Left ventricle myocardium inferior (tissue), 1 donor: ENCODE results near the gene LRP11. TPM values are rescaled to one million over a fixed set of nuclear protein-coding genes. Genes with fewer than 3 reads are reported as not detected.
"Not testable (repeated sequence)": the region's sequence is repeated elsewhere in the genome, so short reads cannot be mapped to it uniquely, and the experiment has no call there.

ENCODE experiments used
- DNase-seq: peaks from one replicate; pipeline ENCODE4 v3.0.0-alpha.2; 2020
- H3K27ac ChIP-seq: fragments of 200-600 bp; replicated peaks from 2 replicates; pipeline ENCODE4 v1.8.0; 2021
- H3K27me3 ChIP-seq: fragments of 200-600 bp; 2 replicates; pipeline ENCODE4 v1.8.0; 2021; ENCODE audit warnings: low read depth
- H3K36me3 ChIP-seq: fragments of 200-600 bp; 2 replicates; pipeline ENCODE4 v1.8.0; 2021
- H3K4me1 ChIP-seq: fragments of 200-600 bp; 2 replicates; pipeline ENCODE4 v1.8.0; 2021
- H3K4me3 ChIP-seq: fragments of 200-600 bp; 2 replicates; pipeline ENCODE4 v1.8.0; 2021; ENCODE audit warnings: mild to moderate bottlenecking, moderate library complexity
- H3K9me3 ChIP-seq: fragments of 200-600 bp; replicated peaks from 2 replicates; pipeline ENCODE4 v1.8.0; 2021
- CTCF ChIP-seq: fragments of 200-600 bp; IDR thresholded peaks from 2 replicates; pipeline ENCODE4 v1.8.0; 2021; ENCODE audit warnings: antibody characterized with exemption, mild to moderate bottlenecking, borderline replicate concordance
- intact Hi-C: fragments of 100-400 bp; cut with micrococcal nuclease; formaldehyde crosslinking; loops from one replicate; pipeline ENCODE4 v1.11.0; 2022
- long read RNA-seq: library from polyadenylated mRNA; unstranded; transcript quantifications from one replicate; pipeline ENCODE4 v2.0.0, GENCODE V29; 2021
- total RNA-seq: library from RNA; stranded (reverse); fragmentation: NEBNext Ultra II Directional; extraction: Animal tissue kit (Norgen Biotek cat#: 25700); gene quantifications from one replicate; pipeline ENCODE4 v1.2.1, GENCODE V29; 2021
- donor health status: DM: no; HTN: yes; CAD: no; lungs with severe emphysema.

Gene LRP11
- total RNA-seq = 18.2 TPM
- long read RNA-seq, transcript LRP11-201 (7 exons, 3,260 nt) = major isoform, 10 of 31 reads
- long read RNA-seq, partial matches to known transcripts = 8 of 31 reads
- long read RNA-seq, other reads (novel, unspliced or antisense) = 10 of 31 reads

- intact Hi-C loops = no loop called here
- Histone ChIP-seq H3K4me1 (peaks cover 53% of the 10 kb centered on the region), H3K27me3 (no peaks in the 10 kb centered on the region), H3K9me3 (no peaks in the 10 kb centered on the region), H3K27ac (peak within 1 kb of the TSS; percentile 96), H3K36me3 (no peaks in the 10 kb centered on the region), H3K4me3 (peak within 1 kb of the TSS; percentile 86)
- DNase-seq = peak; percentile 82
- no peak for TF ChIP-seq CTCF
These were observed at the start of gene LRP11 for GRCh38 chr6:149863698-149864577. TSS of gene LRP11 (minus strand) at chr6:149864359. CDS start at chr6:149864020, 339 bp downstream.

- H3K4me1 ChIP-seq = no peaks in the 10 kb centered on the region
- H3K27me3 ChIP-seq = no peaks in the 10 kb centered on the region
- H3K9me3 ChIP-seq = peaks cover 4% of the 10 kb centered on the region
- H3K4me3 ChIP-seq = no peak overlapping the region
- intact Hi-C loops = no loop called here
- H3K36me3 ChIP-seq = no peaks in the 10 kb centered on the region
- H3K27ac ChIP-seq = no peak overlapping the region
- TF ChIP-seq CTCF = no peak
- no peak for DNase-seq
These were observed 49.5 kb upstream of the LRP11 start for GRCh38 chr6:149913540-149914240.

GRCh38 chr6:149913085-149913484, 48.9 kb upstream of the LRP11 start:
- DNase-seq = no peak
- peaks cover 10% of the 10 kb centered on the region for H3K9me3 ChIP-seq
- no peak overlapping the region for H3K4me3 ChIP-seq
- H3K27ac ChIP-seq = no peak overlapping the region
- no peaks in the 10 kb centered on the region for H3K4me1 ChIP-seq
- no peaks in the 10 kb centered on the region for H3K27me3 ChIP-seq
- H3K36me3 ChIP-seq = no peaks in the 10 kb centered on the region
- intact Hi-C loops = no loop called here
- no peak for TF ChIP-seq CTCF

- H3K27me3 ChIP-seq, H3K27ac ChIP-seq, DNase-seq, H3K4me1 ChIP-seq, intact Hi-C loops, H3K36me3 ChIP-seq, H3K4me3 ChIP-seq: not testable (repeated sequence)
- peaks cover 12% of the 10 kb centered on the region for H3K9me3 ChIP-seq
These were observed 48.5 kb upstream of the LRP11 start for GRCh38 chr6:149912680-149913079.

- DNase-seq = no peak
- Histone ChIP-seq H3K4me3 (no peak overlapping the region), H3K4me1 (peaks cover 6% of the 10 kb centered on the region), H3K36me3 (no peaks in the 10 kb centered on the region), H3K27ac (no peak overlapping the region), H3K27me3 (no peaks in the 10 kb centered on the region), H3K9me3 (peaks cover 12% of the 10 kb centered on the region)
- intact Hi-C loops = no loop called here
- TF ChIP-seq CTCF = no peak
These were observed 46.6 kb upstream of the LRP11 start for GRCh38 chr6:149910721-149911151.
